PC-3 (cell line): ENCODE results near the gene ROBO2. TPM values are rescaled to one million over a fixed set of nuclear protein-coding genes. Genes with fewer than 3 reads are reported as not detected.

Source experiments
- ATAC-seq: fragments of 200-7000 bp; cut with Tn5 transposase; 2 replicates; pipeline ENCODE4 v1.9.1; 2020; ENCODE audit warnings: mild to moderate bottlenecking, moderate library complexity
- BruUV-seq: library from RNA; stranded (reverse); fragments of 400-500 nt; replicated peaks from 2 replicates; lab custom pipeline; 2021; lab: Mats Ljungman, UMichigan
- CTCF ChIA-PET: fragments of 300-600 bp; sonication (Branson Sonifier 250); formaldehyde crosslinking; loops from one replicate; lab custom pipeline; 2022; ENCODE audit warnings: antibody characterized with exemption; lab: Charles Lee
- POLR2A ChIA-PET: fragments of 300-600 bp; sonication (Branson Sonifier 250); formaldehyde crosslinking; loops from one replicate; lab custom pipeline; 2022; ENCODE audit warnings: antibody characterized with exemption; ENCODE audit not compliant: unreplicated experiment; lab: Charles Lee
- DNase-seq: peaks from one replicate; pipeline ENCODE4 v3.0.0-alpha.2; 2015
- H2AFZ ChIP-seq: fragments of 300-600 bp; sonication (generic); 2 replicates; pipeline ENCODE4 v1.6.0; 2016; ENCODE audit warnings: antibody characterized with exemption, low read length
- H3F3A ChIP-seq: fragments of 300-600 bp; sonication (generic); one replicate; pipeline ENCODE4 v1.6.0; 2017; ENCODE audit warnings: antibody characterized with exemption, low read length, control low read depth, mild to moderate bottlenecking; ENCODE audit not compliant: unreplicated experiment
- H3K27ac ChIP-seq: fragments of 300-600 bp; sonication (generic); 2 replicates; pipeline ENCODE4 v1.5.1; 2016; ENCODE audit warnings: mild to moderate bottlenecking, low read length
- H3K27me3 ChIP-seq: fragments of 300-600 bp; sonication (generic); 2 replicates; pipeline ENCODE4 v1.6.1; 2016; ENCODE audit warnings: low read length, mixed read lengths
- H3K36me3 ChIP-seq: fragments of 300-600 bp; sonication (generic); 2 replicates; pipeline ENCODE4 v1.6.1; 2016; ENCODE audit warnings: low read depth, mixed run types, low read length, mixed read lengths
- H3K4me1 ChIP-seq: fragments of 300-600 bp; sonication (generic); 2 replicates; pipeline ENCODE4 v1.5.1; 2016; ENCODE audit warnings: low read length; ENCODE audit not compliant: insufficient read depth
- H3K4me2 ChIP-seq: fragments of 300-600 bp; sonication (generic); 2 replicates; pipeline ENCODE4 v1.6.0; 2016; ENCODE audit warnings: low read length
- H3K4me3 ChIP-seq: fragments of 300-600 bp; sonication (generic); 2 replicates; pipeline ENCODE4 v1.5.1; 2016; ENCODE audit warnings: mild to moderate bottlenecking, low read length, mixed read lengths
- H3K79me2 ChIP-seq: fragments of 300-600 bp; sonication (generic); 2 replicates; pipeline ENCODE4 v1.6.1; 2017; ENCODE audit warnings: low read length, mixed read lengths
- H3K9ac ChIP-seq: fragments of 300-600 bp; sonication (generic); 2 replicates; pipeline ENCODE4 v1.6.0; 2016; ENCODE audit warnings: mild to moderate bottlenecking, low read length
- H3K9me2 ChIP-seq: fragments of 300-600 bp; sonication (generic); replicated peaks from 2 replicates; pipeline ENCODE4 v1.6.1; 2016; ENCODE audit warnings: mixed run types, low read length, mixed read lengths
- H3K9me3 ChIP-seq: fragments of 300-600 bp; sonication (generic); 2 replicates; pipeline ENCODE4 v1.6.1; 2016; ENCODE audit warnings: low read length, mixed read lengths
- H4K20me1 ChIP-seq: fragments of 300-600 bp; sonication (generic); 2 replicates; pipeline ENCODE4 v1.6.1; 2016; ENCODE audit warnings: low read length, mixed read lengths
- EZH2 ChIP-seq: fragments of 300-600 bp; sonication (generic); IDR thresholded peaks from one replicate; pipeline ENCODE4 v1.6.1; 2017; ENCODE audit warnings: antibody characterized with exemption, mild to moderate bottlenecking, low read length; ENCODE audit not compliant: unreplicated experiment
- EZH2phosphoT487 ChIP-seq: fragments of 300-600 bp; sonication (generic); IDR thresholded peaks from 2 replicates; pipeline ENCODE4 v1.6.1; 2018; ENCODE audit warnings: mild to moderate bottlenecking, antibody characterized with exemption, low read length, borderline replicate concordance
- intact Hi-C: fragments of 100-400 bp; cut with micrococcal nuclease; formaldehyde crosslinking; loops from 2 replicates; pipeline ENCODE4 v1.9.0; 2023
- total RNA-seq: library from RNA; depleted of rRNA; stranded (reverse); fragments of >200 nt; gene quantifications from 2 replicates; pipeline ENCODE4 v1.2.3, GENCODE V29; 2014
- TF ChIP-seq, protein P1 (sequence below): fragments of 300-600 bp; sonication (generic); conservative IDR thresholded peaks from 2 replicates; pipeline ENCODE4 v1.5.1; 2017; ENCODE audit warnings: antibody characterized with exemption, low read depth, mild to moderate bottlenecking, low read length

The ROBO2 gene
- total RNA-seq, 1 experiment from 2014 or later = not detected

- no TSS peak for BruUV-seq
- Histone ChIP-seq H3F3A (no peaks in the 10 kb centered on the region), H3K79me2 (no peaks in the 10 kb centered on the region), H3K9ac (no peak overlapping the region), H4K20me1 (no peaks in the 10 kb centered on the region), H3K4me3 (no peak overlapping the region), H3K9me3 (no peaks in the 10 kb centered on the region), H3K36me3 (no peaks in the 10 kb centered on the region), H2AFZ (no peak overlapping the region), H3K27ac (no peak overlapping the region), H3K4me1 (peaks cover 9% of the 10 kb centered on the region), H3K27me3 (no peaks in the 10 kb centered on the region), H3K9me2 (no peaks in the 10 kb centered on the region), H3K4me2 (no peak overlapping the region)
- TF ChIP-seq EZH2phosphoT487 = no peak
- TF ChIP-seq, protein P1, sequence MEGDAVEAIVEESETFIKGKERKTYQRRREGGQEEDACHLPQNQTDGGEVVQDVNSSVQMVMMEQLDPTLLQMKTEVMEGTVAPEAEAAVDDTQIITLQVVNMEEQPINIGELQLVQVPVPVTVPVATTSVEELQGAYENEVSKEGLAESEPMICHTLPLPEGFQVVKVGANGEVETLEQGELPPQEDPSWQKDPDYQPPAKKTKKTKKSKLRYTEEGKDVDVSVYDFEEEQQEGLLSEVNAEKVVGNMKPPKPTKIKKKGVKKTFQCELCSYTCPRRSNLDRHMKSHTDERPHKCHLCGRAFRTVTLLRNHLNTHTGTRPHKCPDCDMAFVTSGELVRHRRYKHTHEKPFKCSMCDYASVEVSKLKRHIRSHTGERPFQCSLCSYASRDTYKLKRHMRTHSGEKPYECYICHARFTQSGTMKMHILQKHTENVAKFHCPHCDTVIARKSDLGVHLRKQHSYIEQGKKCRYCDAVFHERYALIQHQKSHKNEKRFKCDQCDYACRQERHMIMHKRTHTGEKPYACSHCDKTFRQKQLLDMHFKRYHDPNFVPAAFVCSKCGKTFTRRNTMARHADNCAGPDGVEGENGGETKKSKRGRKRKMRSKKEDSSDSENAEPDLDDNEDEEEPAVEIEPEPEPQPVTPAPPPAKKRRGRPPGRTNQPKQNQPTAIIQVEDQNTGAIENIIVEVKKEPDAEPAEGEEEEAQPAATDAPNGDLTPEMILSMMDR = no peak
- no peak for TF ChIP-seq EZH2
- no peak for ATAC-seq
- ChIA-PET POLR2A (no interaction called here), CTCF (no interaction called here)
- intact Hi-C loops = no loop called here
- DNase-seq = no peak
Observed at GRCh38 chr3:77456906-77457305, 417.0 kb downstream of the ROBO2 start.

DNA sequence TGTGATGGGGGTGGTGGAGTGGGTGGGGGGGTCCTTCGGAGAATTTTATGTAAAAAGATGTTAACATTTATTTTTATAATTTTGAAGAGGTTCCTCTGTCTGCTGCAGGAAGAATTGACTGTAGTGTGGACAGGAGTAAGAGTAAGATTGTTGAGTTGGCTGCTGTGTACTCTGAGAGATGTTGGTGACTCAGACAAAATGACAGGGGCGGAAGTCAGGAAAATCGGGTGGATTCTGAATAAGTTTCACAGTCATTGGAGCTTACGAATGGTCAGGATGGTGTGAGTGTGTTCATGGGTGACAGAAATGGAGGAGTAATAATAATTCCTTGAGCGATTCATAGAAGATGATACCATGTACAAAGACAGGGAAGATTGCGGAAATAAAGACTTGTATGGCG lies 420.0 kb downstream of the ROBO2 start:
- peak; percentile 64 for ATAC-seq
- Histone ChIP-seq H3K4me2 (0 out of 2 replicates have a peak overlapping the region, but pooled peaks have one; percentile 40), H3F3A (no peaks in the 10 kb centered on the region), H3K4me3 (no peak overlapping the region), H3K27ac (peak overlapping the region; percentile 24), H4K20me1 (no peaks in the 10 kb centered on the region), H3K9me3 (no peaks in the 10 kb centered on the region), H3K4me1 (peaks cover 9% of the 10 kb centered on the region), H3K79me2 (no peaks in the 10 kb centered on the region), H3K9ac (no peak overlapping the region), H2AFZ (peak overlapping the region; percentile 52), H3K27me3 (no peaks in the 10 kb centered on the region), H3K9me2 (no peaks in the 10 kb centered on the region), H3K36me3 (no peaks in the 10 kb centered on the region)
- TF ChIP-seq, protein P1 = no peak
- TF ChIP-seq EZH2 (no peak), EZH2phosphoT487 (no peak)
- ChIA-PET POLR2A (no interaction called here), CTCF (no interaction called here)
- intact Hi-C loops = no loop called here
- no TSS peak for BruUV-seq
- peak; percentile 32 for DNase-seq

DNA sequence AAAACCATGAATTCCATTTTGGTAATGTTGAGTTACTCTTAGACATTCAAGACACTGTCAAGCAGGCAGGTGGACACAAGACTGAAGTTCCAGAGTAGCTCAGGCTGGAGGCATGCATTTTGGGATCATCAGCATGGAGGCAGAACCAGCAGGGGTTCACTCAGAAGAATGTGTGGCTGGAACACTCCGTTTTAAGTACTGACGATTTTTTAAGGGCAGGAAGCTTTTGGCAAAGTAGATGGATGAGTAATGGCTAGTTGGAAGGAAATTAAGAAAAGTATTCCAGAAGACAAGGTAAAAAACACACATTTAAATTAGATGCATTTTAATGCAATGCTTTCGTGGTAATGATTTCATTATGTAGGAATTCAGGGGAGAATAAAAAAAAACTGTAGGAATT lies 420.4 kb downstream of the ROBO2 start:
- H4K20me1 ChIP-seq = no peaks in the 10 kb centered on the region
- DNase-seq (peak; percentile 35), ATAC-seq (peak; percentile 40)
- H3K4me1 ChIP-seq = peaks cover 9% of the 10 kb centered on the region
- no peak overlapping the region for H3K9ac ChIP-seq
- H3K9me3 ChIP-seq = no peaks in the 10 kb centered on the region
- H3K27ac ChIP-seq = peak overlapping the region; percentile 24
- no peaks in the 10 kb centered on the region for H3K79me2 ChIP-seq
- no peaks in the 10 kb centered on the region for H3F3A ChIP-seq
- ChIA-PET POLR2A (no interaction called here), CTCF (no interaction called here)
- TF ChIP-seq EZH2phosphoT487 = no peak
- TF ChIP-seq, protein P1 = no peak
- peak overlapping the region; percentile 52 for H2AFZ ChIP-seq
- BruUV-seq = no TSS peak
- no peak overlapping the region for H3K4me3 ChIP-seq
- H3K27me3 ChIP-seq = no peaks in the 10 kb centered on the region
- intact Hi-C loops = no loop called here
- no peaks in the 10 kb centered on the region for H3K36me3 ChIP-seq
- peak overlapping the region; percentile 40; the same call in 1 of the 2 replicates for H3K4me2 ChIP-seq
- H3K9me2 ChIP-seq = no peaks in the 10 kb centered on the region
